GM18519 (cell line): ENCODE results near the gene CHPF.

Source experiments
- ATAC-seq: cut with Tn5 transposase; IDR thresholded peaks from one replicate; pipeline ENCODE4 v1.9.1; 2021; ENCODE audit warnings: mild to moderate bottlenecking, moderate library complexity; ENCODE audit not compliant: unreplicated experiment, low FRiP score

Gene CHPF

DNA sequence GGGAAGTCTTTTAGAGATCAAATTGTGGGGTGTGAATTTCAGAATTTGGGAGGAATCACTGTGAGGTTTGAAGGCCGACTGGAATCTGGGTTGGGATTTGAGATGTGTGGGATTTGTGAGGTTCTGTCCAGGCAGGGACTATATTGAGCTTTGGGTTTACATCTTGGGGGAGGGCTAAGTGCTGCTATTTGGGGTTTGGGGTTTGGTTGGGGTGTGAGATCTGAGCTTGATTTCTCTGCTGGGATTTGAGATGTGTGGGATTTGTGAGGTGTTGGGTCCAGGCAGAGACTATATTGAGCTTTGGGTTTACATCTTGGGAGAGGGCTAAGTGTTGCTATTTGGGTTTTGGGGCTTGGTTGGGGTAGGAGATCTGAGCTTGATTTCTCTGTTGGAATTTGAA, 44.1 kb downstream of the CHPF start:
- no peak for ATAC-seq

DNA sequence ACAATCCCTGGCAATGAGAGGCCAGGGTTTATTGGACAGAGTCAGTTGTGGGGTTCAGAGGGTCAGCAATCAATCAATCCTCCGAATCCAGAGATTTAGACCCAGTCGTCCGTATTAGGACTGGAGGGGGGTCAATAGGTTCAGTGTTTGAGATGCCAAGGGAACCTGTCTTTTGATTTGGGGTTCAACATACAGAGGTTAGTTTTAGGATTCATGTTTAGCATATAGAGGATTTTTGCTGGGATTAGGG, 44.6 kb downstream of the CHPF start:
- ATAC-seq = no peak

DNA sequence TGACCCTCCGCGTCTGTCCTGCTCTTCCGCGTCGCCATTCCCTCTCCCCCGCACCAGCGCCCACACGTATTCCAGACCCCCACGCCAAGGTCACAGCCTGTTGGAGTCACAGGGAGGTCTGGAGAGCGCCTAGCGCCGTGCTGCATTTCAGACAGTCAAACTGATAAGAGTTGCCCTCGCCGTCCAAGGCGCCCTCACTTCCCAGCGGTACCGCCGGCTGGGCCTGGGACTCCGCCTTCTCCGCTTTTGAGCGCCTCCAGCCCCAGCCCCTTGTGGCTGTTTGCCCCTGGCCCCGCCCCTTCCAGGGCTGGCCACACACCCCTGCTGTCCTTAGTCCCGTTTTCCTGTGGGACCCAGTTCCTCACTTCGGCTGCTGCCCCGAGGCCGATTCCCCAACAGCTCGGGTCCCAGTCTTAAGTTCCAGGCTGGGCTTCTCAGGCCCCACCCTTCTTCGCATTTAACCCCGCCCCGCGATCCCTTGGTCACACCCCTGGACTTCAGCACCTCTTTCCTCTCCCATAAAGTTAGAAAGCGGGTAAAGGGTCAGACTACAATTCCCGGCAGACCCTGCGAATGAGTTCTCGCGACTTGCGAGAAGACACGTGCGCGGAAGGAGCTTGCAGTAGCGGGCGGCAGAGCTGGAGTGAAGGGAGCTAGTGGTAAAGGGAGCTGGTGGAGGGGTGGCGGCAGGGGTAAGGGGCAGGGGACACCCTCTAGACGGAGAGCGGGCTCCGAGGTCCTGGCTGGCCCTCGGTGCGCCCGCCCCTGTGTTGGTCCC, 45.1 kb downstream of the CHPF start, which contains the start of gene GMPPA:
Gene GMPPA, plus strand, starts transcription at position 612 of the 778 bp plus-strand sequence. CDS start 1,085 bp downstream, outside the sequence.
- peak; percentile 94 for ATAC-seq

DNA sequence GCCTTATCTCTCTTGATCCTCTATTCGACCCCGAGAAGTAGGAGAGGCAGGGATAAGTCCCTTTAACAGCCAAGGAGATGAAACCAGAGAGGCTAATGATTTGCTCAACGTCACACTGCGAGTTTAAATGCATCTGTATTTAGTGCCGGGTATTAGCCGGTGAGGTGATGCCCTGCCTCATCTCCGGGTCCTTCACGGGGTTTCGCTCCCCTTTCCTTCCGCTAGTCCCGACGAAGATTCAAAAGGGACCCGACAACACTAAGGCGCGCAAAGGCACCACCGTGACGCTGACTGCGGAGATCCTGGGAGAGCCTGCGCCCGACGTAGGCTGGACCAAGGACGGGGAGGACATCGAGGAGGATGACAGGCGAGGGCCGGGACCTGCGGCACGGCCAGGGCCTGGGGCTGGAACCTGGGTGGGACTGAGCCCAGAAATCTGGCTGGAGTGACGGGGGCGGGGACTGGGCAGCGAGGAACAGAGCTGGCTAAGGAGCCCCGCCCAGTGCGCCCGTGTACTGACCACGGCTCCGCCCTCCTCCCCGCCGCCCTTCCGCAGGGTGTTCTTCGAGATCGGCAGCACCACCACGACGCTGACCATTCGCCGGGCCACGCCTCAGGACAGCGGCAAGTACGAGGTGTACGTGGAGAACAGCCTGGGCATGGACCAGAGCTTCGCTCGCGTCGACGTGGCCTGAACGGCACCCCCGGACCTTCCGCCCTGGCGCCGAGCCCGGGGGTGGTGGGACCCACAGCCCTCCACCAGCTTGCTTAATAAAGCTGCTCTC, 45.9 kb downstream of the CHPF start:
- no peak for ATAC-seq

DNA sequence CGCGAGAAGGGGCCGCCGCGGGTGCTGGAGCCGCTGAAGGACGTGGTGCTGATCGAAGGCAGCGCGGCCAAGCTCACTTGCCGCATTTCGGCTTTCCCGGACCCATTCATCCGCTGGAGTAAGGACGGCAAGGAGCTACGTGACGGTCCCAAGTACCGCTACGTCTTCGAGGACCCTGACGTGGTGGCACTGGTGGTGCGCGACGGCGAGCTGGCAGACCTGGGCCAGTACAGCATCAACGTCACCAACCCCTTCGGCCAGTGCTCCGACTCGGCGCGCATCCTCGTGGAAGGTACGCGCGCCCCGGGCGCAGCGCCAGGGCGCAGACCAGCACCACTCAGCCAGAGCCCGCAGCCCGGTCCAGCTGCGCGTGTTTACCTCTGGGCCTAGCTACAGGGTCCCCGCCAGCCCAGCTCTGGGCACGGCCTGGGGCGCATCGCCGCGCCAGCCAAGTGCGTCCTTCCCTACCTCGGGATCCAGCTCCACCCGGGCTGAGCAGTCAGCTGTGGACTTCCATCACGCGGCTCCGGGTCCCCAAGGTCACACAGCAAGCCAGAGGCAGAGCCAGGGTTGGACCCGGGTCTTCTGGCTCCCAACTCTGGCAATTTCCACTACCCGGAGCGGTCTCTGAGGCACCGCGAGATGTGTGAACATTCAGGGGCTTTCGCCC, 46.6 kb downstream of the CHPF start:
- no peak for ATAC-seq

DNA sequence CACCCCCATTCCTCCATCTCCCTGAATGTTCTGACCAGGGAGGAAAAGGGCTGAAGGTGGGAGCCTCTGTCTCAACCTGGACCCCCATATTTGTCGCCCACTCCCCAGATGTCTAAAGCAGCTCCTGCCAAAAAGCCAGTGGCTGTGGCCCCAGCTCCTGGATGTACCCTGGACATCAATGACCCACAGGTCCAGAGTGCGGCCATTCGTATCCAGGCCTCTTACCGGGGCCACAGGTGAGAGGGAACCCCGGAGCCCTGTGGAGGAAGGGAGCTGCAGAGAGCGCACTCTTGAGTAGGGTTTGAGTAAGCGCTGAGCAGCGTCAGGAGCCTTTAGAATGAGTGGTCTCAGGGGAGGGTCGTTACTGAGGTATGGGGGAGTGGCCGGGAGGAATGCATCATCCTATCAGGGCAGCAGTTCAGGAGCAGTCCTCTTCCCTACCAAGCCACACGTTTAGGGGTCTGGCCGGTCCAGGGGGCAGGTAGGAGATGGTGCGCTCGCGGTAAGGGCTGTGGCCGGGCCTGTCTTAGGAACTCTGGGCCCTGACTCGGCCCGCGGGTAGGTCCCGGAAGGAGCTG, 47.3 kb downstream of the CHPF start:
- no peak for ATAC-seq

DNA sequence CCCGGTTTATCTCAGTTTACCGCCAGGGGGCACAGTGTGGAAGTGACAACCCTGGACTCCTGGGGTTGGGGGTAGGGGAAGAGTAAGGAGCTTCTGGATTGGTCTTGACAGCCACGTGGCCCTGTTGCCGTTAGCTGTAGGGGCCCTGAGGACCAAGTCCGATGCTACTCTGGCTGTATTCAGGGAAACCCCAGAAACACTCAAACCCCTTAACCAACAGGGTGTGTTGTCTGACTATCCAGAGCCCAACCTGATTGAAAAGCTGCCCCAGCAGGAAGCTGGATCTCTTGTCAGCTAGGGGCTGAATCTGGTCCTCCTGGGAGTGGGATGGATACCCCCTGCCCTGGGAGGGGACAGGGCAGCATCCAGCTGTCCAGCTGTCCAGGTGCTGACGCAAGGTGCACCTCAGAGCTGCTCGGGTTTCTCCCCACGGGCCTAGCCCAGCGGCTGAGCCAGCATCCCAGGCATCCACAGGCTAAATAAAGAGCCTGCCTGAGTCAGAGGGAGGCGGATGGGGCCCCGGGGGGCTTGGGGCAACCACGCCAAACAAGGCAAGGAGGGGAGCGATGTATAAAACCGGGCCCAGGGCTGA, 48.0 kb downstream of the CHPF start:
- peak; percentile 25 for ATAC-seq

DNA sequence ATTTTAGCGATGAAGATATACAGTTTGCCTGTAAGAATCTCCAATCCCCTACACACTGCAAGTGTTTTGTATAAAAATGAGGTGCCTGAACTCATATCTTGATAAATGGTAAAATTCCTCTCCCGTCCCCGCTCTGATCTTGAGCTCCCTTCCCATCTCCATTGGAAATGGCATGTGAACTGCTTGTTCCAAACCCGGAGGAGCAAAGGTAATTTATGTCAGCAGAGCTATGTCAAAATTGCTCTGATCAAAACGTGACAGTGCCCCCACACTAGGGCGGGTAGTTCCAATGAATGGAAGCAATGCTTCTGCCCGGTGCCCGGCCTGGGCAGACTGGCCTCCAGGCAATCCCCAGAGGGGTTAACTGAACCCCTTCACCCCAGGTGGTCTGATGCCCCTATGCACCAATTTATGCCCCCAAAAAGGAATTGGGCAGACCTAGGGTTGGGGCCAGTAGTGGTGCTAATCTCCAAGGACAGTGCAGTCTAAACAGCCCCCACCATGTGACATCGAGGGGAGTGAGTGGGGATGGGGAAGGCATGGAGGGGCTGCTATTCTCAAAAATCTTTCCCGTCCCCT, 48.6 kb downstream of the CHPF start:
- ATAC-seq = no peak

DNA sequence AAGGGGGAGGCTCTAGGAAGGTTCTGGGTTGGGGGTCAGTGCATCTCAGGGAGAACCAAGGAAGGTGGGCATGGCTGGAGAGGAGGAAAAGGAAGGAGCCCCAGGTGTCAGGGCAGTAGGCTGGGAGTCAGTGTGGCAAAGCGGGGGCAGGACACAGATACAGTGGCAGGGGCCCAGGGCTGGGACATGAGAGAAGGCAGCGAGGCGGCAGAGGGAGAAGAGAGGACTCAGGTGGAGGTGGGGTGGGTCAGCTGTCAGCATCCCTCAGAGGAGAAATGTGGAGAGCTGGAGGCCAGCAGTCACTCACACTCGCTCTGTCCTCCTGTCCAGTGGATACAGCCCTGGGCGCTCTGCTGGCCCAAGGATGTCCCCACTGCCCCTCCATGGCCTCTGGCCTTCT, 50.5 kb downstream of the CHPF start:
- ATAC-seq = no peak

DNA sequence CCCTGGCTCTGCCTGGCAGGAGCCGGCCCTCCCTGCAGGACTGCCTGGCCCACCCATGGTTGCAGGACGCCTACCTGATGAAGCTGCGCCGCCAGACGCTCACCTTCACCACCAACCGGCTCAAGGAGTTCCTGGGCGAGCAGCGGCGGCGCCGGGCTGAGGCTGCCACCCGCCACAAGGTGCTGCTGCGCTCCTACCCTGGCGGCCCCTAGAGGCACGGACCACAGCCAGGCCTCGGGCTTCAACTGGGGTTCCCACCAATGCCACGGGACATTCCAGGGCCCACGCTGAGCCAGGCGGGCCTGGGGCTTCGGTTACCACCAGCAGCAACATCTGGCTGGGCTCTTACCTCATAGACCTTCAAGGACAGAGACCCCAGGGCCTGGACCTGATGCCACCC, 51.0 kb downstream of the CHPF start:
- ATAC-seq = no peak

DNA sequence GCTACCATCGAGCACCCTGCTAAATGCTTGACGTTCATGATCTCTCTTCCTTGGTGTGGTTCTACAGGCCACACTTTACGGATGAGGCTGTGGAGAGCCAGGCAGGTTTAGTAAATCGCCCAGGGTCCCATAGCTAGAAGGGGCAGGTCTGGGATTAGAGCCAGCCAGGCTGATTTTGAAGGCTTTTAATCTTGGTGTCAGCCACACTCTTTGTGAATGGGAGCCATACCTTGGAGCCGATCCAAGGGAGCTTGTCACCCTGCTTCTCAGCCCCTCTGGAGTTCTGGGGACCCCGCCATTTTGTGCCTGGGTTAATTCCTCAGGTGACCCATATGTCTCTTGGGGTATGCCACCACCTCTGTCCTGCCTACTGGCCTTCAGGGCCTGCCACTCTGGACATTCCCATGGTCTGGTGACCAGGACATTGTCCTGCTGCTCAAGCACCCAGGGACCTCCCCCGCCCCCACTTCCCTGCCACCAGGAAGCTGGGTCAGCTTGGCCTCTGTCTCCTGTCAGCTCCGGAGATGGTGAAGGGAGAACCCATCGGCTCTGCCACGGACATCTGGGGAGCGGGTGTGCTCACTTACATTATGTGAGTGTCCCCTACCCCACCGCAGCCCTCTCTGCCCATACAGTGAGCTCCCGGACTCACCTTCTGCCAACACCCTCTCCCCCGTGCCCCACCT, 52.2 kb downstream of the CHPF start:
- no peak for ATAC-seq

DNA sequence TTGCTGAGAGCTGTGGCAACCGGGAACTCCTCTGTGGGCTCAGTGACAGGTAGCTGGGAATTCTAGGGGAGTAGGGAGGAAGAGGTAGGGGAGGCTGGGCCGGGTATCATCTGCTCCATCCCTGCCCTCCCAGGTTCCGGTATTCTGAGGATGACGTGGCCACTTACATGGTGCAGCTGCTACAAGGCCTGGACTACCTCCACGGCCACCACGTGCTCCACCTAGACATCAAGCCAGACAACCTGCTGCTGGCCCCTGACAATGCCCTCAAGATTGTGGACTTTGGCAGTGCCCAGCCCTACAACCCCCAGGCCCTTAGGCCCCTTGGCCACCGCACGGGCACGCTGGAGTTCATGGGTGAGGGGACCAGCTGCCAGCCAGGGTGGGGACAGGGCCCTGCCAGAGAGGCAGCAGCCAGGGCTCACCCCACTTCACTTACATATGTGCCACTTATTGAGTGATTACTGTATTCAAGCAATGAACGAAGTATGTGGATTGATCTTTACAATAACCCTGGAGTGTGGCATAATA, 52.9 kb downstream of the CHPF start:
- ATAC-seq = no peak

DNA sequence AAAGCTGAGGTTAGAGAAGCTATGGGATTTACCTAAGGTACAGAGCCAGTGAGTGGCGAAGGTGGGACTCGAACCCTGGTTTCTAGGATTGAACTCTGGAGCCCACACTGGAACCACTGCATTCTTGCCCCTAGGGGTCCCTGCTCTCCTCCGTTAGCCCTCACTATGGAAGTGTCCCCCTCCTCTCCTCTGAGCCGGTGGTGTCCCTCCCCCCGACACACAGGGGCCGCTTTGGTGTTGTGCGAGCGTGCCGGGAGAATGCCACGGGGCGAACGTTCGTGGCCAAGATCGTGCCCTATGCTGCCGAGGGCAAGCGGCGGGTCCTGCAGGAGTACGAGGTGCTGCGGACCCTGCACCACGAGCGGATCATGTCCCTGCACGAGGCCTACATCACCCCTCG, 53.4 kb downstream of the CHPF start:
- no peak for ATAC-seq

DNA sequence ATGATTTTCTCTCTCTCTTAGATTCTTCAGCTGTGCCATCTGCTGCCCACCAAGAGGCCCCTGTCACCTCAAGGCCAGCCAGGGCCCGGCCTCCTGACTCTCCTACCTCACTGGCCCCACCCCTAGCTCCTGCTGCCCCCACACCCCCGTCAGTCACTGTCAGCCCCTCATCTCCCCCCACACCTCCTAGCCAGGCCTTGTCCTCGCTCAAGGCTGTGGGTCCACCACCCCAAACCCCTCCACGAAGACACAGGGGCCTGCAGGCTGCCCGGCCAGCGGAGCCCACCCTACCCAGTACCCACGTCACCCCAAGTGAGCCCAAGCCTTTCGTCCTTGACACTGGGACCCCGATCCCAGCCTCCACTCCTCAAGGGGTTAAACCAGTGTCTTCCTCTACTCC, 54.3 kb downstream of the CHPF start:
- no peak for ATAC-seq
